GM08714 (cell line): ENCODE results near the gene GARIN5B.

ENCODE experiments used
- H3K4me3 ChIP-seq: fragments of 200-500 bp; sonication (Bioruptor generic); 2 replicates; pipeline ENCODE4 v1.5.1; 2014; ENCODE audit warnings: mild to moderate bottlenecking, low read length, inconsistent platforms
- ZNF274 ChIP-seq: IDR thresholded peaks from 2 replicates; pipeline ENCODE4 v1.6.1; 2012; ENCODE audit warnings: mild to moderate bottlenecking, low read depth, low read length

Gene GARIN5B

DNA sequence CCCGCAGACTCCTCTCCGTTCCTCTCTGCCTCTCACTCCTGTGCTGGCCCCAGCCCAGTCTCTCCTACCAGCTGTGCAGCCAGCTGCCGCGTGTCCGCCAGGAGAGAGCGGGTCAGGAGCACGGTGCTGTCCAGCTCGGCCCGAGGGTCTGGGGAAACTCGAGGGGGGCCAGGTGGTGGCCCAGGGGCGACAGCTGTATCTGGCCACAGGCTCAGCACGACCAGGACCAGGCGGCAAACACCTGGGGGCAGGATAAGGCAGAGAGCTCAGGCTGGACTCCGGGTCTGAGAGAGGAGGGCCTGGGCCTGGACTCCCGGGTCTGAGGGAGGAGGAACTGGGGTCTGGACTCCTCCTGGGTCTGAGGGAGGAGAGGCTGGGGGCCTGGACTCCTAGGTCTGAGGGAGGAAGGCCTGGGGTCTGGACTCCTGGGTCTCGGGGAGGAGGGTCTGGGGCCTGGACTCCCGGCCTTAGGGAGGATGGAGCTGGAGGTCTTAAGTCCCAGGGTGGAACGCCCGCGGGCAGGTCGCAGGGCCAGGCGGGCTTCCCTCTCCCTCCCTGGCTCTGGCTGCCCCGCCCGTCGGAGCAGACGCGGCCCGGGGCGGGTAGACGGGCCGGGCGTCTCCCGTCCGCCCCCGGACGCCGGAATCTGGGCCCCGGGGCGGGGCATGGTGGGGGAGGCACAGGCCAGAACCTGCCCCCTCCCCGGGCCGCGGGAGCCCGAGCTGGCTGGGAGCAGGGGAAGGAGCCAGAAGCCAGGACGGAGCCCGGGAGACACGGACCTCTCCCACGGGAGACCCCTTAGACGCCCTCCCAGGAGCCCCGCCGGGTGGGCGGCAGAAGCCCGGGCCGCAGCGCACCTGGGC lies 5.9 kb upstream of the GARIN5B start:
- no peak overlapping the region for H3K4me3 ChIP-seq
- TF ChIP-seq ZNF274, result no peak

DNA sequence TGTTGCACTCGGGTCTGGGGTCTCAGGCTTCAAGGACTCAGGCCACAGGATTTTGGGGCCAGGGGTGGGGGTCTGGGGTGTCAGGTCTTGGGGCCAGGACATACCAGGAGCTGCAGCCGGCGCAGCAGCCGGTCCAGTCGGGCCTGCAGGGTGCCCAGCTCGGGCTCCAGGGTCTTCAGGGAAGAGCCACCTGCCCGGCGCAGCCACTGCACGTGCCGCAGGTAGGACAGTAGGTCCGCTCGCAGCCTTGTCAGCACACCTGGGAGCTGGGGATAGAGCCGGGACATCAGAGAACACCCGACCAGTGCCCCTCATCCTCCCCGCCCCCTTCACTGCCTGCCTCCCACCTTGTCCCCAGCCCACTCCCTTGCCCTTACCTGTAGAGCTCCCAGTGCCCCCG lies 5.0 kb upstream of the GARIN5B start:
- TF ChIP-seq ZNF274, result no peak
- no peak overlapping the region for H3K4me3 ChIP-seq

DNA sequence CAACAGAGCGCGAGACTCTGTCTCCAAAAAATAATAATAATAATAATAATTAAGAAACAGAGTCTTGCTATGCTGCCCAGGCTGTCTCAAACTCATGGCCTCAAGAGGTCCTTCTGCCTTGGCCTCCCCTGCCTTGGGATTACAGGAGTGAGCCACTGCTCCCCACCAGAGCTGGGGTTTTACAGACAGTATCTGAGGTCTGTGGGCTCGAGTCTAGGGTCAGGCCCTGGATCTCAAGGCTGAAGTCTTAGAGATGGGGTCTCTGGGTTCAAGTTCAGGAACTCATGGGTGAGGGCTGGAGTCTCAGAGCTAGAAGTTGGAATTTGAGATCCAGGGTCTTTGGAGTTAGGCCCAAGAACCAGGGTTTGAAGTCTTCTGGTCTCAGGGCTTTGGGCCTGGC lies 3.7 kb upstream of the GARIN5B start:
- H3K4me3 ChIP-seq, result no peak overlapping the region
- no peak for TF ChIP-seq ZNF274

DNA sequence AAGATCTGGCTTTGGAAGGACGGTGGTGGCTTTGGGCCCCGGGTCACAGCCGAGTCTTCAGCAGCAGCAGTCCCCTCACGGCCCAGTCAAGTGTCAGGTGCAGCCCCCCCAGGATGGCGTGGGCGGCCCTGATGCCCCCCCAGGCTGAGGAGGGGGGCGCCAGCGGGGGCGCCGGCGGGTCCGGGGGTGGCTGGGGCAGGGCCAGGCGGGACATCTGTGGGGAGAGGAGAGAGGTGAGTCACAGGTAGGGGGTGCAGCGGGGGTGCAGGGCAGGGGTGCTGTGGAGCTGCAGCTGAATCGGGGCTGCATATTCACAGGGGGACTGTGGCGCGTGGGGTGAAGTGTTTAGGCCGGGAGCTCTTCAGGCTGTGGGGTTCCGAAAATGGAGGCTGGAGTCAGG lies 2.9 kb upstream of the GARIN5B start:
- no peak for TF ChIP-seq ZNF274

DNA sequence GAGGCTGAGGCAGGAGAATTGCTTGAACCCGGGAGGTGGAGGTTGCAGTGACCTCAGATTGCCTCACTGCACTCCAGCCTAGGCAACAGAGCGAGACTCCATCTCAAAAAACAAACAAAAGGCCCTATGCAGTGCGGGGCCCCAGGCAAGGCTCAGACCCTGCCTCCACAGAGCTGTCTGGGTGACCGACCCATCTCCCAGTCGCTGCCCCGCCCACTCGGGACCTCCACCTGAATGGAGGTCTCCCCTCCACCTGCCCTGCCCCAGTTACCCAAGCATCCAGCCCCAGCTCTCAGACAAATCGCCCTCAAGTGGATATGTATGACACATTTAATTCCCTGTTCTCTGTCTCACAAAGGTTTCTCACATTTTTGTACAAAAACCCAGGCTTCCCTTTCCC lies 2.2 kb upstream of the GARIN5B start:
- no peak for TF ChIP-seq ZNF274
- no peak overlapping the region for H3K4me3 ChIP-seq

More for the DNA sequence above, 2.9 kb upstream of the GARIN5B start:
- H3K4me3 ChIP-seq, result no peak overlapping the region

DNA sequence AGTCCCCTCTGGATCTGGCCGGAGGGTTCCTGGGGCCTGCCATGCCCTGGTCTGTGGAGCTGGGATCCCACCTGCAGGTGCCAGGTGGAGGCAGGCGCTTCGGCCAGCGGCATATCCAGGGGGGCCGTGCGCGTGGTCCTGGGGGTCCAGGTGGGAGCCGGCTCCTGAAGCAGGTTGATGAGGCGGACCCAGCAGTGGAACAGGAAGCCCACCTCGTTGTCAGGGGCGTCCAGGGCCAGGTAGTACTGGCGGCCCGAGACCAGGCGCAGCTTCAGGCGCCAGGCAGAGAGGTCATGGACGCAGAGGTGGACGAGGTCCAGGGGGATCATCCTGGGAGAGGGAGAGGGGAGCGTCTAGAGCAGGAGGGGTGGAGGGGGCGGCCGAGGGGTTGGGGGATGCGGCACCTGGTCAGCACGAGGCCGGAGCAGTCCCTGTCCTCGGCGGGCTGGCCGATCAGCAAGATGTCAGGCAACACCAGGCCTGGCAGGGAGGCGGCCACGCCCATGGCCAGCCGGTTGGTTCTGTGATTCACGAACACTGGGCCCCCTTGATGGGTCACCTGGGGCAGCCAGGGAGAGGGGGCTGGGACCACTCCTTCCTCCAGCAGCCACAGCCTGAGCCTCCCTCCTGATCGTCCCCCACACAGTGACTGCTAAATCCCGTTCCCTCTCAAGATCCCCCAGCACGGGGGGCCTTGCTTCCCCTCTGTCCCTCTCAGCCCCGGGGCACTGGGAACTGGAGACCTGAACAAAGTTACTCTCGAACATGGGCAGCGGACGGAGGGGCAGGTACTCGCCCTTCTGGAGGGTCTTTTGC lies 678 bp downstream of the GARIN5B start:
- TF ChIP-seq ZNF274, result no peak
- no peak overlapping the region for H3K4me3 ChIP-seq

DNA sequence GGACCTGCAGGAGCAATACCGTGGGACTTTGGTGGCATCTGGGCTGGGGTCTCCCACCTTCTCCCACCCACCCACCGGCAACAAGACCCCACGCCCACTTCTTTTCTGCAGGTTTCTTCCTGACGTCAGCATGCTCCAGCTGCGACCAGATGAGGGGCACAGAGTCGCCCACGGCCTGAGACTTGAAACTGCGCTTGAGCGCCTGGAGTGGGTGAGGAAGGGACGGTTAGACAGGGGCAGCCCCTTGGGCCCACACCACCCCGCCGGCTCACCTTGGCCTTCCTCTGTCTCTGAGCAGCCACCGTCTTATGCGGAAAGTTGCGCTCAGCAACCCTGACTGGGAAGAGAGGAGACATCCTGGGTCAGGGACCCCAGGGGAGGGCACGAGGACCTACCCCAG lies 2.2 kb downstream of the GARIN5B start:
- TF ChIP-seq ZNF274, result no peak
- no peak overlapping the region for H3K4me3 ChIP-seq

DNA sequence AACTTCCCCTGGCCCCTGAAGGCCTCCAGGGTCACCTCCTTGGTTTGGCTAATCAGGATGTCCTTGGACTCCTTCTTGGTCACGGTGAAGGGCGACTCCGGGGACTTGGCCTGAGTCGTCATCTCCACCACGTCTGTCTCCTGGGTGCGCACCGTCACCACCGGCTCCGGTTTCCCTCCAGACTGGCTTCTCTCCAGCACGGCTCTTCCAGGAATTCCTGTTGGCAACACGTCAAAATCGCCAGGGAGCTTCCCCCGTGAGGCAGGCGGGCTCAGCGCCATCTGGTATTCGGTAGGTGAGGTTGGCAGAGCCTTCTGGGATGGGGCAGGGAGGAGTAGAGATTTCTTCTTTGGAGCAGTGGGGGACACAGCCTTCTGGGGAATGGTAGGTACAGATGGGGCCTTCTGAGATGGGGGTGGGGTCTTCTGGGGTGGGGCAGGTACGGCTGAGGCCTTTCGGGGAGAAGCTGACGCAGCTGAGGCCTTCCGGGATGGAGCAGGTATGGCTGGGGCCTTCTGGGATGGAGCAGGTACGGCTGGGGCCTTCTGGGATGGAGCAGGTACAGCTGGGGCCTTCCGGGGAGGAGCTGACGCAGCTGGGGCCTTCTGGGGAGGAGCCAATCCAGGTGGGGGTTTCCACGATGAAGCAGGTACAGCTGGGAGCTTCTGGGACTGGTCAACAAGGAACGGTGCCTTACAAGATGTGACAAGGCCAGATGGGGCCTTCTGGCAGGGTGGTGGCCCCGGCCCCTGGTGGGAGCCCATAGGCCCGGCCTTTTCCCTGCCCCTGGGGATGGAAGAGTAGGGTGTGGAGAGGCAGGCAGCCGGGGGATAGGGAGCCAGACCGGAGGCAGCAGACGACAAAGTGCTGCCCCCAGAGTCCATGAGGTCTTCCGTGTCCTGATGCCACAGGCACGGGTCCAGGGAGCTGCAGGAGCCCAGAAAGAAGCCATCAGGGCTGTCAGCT lies 3.8 kb downstream of the GARIN5B start:
- TF ChIP-seq ZNF274, result no peak

DNA sequence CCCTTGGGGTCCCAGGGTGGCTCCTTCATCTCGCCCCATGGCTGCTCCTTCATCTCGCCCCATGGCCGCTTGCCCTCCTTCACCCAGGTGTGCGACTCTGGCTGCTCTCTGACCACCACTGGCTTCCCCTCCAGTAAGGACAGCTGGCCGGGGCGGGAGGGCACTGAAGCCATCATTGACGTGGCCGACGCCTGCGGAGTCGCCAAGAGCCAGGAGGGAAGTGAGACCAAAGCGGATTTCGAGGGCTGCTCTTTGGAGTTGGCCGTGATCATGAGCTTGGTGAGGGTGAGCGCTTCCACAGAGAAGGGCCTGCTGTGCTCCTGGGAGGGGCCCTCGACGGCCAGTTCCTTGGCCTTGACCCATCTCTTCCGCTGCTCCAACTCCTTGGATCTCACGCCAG lies 4.6 kb downstream of the GARIN5B start:
- no peak for TF ChIP-seq ZNF274
- no peak overlapping the region for H3K4me3 ChIP-seq

More for the DNA sequence above, 3.8 kb downstream of the GARIN5B start:
- no peak overlapping the region for H3K4me3 ChIP-seq

DNA sequence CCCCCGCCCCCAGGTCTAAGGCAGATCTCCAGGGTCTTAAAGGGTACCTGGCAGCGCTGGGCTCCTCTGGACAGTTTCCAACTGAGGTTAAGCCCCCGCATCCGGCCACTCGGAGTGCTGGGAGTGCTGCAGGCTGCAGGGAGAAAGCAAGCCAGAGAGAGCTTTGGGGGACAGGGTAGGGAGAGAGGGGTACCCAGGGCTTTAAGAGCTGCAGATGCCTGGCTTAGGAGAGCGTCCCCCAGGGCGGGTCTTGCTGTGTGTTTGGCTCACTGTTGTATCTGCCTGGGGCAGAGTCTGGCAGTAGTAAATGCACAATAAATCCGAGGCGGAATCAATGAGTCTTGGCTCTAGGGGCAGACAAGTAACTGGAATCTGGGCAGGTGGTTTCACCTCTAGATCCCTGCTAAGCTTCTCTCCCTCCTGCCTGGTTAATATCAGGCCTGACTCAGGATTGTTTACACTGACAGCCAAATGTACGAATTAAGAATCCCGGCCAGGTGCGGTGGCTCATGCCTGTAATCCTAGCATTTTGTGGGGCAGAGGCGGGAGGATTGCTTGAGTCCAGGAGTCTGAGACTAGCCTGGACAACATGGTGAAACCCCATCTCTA lies 7.7 kb downstream of the GARIN5B start:
- no peak for TF ChIP-seq ZNF274
- H3K4me3 ChIP-seq, result no peak overlapping the region

DNA sequence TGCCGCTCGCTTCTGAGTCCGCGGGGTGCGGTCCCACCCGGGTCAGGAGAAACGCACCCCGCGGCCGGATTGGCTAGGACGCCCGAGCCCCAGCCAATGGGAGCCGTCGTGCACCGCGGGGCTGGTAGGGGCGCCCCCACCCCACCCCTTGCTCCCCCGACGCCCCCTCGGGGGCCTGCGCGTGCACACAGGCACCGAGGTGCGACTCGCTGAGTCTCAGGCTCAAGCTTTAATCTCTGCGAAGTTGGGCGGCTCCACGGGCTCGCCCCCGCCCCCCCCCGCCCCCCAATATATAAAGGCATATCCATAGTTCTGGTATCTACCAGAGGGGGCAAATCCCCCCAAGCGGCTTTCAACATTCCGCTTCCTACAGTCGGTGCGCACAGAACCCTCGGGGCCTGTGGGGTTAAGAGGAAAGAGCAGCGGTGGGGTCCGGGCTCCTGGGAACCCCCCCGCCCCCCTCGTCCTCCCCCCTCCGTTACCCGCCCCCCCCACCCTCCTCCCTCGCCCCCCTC lies 8.3 kb downstream of the GARIN5B start, which contains the start of gene COX6B2:
TSS of gene COX6B2 (minus strand) at position 22 of the 515 bp plus-strand sequence. CDS start 198 bp downstream, outside the sequence.
- peak within 1 kb of the TSS; percentile 1; the same call in 1 of the 2 replicates for H3K4me3 ChIP-seq
- no peak for TF ChIP-seq ZNF274

DNA sequence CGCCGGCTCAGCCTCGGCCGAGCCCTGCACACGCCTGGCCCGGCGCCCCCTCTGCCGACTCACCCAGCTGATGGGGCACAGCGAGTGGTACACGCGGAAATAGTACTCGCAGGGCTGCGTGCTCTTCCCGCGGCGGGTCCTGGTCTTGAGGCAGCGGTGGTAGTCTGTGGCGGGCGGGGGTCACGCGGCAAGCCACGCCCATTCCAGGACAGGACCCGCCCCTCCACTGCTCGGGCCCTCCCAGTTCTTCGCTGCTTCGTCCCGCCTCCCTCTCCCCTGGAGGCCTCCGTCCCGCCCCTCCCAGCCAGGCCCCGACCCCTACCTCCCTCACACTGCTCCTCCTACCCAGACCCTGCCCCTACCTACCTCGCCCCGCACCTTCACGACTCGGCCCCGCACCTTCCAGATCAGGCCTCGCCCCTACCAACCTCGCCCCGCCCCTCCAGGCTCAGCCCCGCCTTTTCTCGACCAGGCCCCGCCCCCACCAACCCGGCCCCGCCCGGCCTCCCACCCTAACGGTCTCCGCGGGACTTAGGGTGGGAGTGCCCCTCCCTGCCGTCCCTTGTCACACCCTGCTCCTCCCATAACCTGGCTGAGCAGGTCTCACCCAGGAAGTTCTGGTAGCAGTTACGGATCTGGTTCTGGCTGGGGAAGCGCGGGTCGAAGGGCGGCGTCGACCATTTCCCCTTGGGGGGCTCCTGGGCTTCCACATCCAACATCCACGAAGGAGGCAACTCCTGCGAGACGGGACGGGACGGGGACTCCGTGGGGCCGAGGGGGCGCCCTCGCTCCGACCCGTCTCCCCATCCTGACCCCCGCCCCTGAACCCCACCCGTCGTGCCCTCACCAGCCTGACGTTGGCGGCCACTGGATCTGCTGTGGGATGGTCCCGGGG lies 9.0 kb downstream of the GARIN5B start:
- TF ChIP-seq ZNF274, result no peak
- peak overlapping the region; percentile 1; the same call in 1 of the 2 replicates for H3K4me3 ChIP-seq
